ENCODE results near the gene LRFN4.
A peak's percentile ranks its signal among the peaks of the same experiment; 100 is the strongest.
"Not testable (repeated sequence)": the region's sequence is repeated elsewhere in the genome, so short reads cannot be mapped to it uniquely, and the experiment has no call there.

The LRFN4 gene

GRCh38 chr11:66856496-66857233 is at the start of gene LRFN4:
Gene LRFN4 (plus strand): TSS chr11:66857064. CDS start chr11:66857745, 681 bp downstream.
- DNase-seq: peak; percentile 30

GRCh38 chr11:66809592-66809991 is 47.3 kb upstream of the LRFN4 start:
- DNase-seq: no peak

GRCh38 chr11:66810576-66811185 is 46.2 kb upstream of the LRFN4 start:
- DNase-seq: no peak

- no peak for DNase-seq
These were observed 42.2 kb upstream of the LRFN4 start for GRCh38 chr11:66814678-66815077.

GRCh38 chr11:66815646-66816045 is 41.2 kb upstream of the LRFN4 start:
- DNase-seq: no peak

DNA sequence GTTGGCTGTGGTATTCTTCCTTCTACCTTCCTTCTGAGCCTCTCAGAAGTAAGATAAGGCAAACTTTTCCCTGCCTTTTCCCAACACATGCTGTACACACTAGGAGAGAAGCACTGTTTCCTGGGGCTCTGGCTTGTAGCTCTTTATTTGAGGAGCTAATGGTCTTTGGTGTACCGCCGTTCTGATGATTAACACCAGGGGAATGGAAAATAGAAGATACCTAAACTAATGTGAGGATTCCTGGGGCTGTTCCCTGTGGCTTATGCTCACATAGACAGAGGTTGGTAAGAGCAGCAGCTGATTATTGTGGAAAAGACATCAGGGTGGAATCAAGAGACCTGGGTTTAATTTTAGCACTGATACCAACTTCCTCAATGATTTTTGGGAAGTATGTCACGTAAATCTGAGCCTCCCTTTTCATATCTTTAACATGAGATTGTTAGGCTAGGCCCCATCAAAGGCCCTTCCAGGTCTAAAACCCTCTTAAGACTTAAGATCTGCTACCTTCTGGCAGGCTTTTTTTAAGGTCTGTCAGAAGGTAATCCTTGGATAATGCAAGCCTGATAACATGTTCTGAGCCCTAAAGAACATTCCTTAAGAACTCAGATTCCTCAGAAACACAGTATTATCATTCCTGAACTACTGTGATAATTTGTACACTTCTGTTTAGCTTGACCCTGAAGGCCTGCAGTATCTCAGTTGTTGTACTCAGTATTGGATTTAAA is 38.5 kb upstream of the LRFN4 start:
- DNase-seq: no peak

- no peak for DNase-seq
These were observed 36.5 kb upstream of the LRFN4 start for GRCh38 chr11:66820381-66820780.

DNA sequence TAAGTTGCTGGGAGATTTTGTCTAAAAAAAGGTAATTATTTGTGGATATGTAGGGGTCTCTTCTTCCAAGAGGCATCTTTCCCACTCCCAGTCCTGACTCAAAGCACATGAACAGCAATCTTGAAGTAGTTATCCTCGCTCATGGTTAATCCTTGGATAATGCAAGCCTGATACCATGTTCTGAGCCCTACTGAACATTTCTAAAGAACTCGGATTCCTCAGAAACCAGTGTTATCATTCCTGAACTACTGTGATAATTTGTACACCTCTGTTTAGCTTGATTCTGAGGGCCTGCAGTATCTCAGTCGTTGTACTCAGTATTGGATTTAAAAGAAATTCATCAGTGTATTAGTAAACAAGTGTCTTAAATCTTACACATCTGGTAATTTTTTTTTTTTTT is 36.0 kb upstream of the LRFN4 start:
- no peak for DNase-seq

DNA sequence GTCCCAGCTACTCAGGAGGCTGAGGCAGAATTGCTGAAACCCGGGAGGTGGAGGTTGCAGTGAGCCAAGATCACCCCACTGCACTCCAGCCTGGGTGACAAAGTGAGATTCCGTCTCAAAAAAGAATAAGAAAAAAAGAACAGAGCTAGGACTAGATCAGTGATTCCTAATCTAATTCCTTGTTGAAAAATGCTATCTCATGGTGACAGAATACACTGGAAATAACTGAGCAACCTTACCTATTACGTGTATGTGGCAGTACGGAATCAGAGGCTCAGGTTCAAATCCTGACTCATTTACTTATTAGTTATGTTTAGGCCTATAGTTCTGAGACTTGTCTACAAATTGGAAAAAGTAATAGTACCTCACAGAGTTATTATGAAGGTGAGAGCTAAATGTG is 33.2 kb upstream of the LRFN4 start:
- DNase-seq: no peak

DNA sequence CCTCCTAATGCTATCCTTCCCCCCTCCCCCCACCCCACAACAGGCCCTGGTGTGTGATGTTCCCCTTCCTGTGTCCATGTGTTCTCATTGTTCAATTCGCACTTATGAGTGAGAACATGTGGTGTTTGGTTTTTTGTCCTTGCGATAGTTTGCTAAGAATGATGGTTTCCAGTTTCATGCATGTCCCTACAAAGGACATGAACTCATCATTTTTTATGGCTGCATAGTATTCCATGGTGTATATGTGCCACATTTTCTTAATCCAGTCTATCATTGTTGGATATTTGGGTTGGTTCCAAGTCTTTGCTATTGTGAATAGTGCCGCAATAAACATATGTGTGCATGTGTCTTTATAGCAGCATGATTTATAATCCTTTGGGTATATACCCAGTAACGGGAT is 32.3 kb upstream of the LRFN4 start:
- DNase-seq: not testable (repeated sequence)

- no peak for DNase-seq
These were observed 22.4 kb upstream of the LRFN4 start for GRCh38 chr11:66834539-66834845.

DNA sequence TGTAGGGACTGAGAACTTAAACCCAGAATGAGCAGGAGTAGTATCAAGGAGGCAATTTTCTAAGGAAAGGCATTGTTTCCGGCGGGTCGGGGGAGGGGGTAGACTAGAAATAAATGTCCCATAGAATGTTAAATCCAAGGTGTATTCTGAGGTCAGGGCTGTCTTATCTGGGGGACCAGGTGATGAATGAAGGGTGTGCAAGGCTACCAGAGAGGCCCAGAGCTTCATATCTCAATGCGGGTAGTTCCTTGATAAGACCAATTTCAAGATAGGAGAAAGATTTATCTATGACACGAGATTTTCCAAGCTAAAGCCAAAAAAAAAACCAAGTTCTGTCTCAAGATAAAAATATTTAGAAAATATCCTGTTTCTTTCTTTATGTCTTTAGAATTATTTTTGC is 21.9 kb upstream of the LRFN4 start:
- DNase-seq: no peak

DNA sequence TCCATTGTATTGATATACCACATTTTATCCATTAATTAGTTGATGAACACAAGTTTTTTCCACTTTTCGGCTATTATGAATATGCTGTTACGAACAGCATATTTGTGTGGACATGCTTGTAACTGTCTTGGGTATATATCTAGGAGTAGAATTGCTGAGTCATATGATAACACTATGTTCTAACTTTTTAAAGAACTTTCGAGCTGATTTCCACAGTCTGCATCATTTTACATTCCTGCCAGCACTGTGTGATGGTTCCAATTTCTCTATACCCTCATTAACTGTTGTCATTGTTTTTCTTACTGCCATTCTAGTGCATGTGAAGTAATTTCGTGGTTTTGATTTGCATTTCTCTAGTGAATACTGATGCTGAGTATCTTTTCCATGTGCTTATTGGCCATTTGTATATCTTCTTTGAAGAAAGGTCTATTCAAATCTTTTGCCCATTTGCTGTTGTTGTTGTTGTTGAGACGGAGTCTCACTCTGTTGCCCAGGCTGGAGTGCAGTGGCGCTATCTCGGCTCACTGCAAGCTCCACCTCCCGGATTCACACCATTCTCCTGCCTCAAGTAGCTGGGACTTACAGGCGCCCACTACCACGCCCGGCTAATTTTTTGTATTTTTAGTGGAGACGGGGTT is 21.0 kb upstream of the LRFN4 start:
- no peak for DNase-seq

DNA sequence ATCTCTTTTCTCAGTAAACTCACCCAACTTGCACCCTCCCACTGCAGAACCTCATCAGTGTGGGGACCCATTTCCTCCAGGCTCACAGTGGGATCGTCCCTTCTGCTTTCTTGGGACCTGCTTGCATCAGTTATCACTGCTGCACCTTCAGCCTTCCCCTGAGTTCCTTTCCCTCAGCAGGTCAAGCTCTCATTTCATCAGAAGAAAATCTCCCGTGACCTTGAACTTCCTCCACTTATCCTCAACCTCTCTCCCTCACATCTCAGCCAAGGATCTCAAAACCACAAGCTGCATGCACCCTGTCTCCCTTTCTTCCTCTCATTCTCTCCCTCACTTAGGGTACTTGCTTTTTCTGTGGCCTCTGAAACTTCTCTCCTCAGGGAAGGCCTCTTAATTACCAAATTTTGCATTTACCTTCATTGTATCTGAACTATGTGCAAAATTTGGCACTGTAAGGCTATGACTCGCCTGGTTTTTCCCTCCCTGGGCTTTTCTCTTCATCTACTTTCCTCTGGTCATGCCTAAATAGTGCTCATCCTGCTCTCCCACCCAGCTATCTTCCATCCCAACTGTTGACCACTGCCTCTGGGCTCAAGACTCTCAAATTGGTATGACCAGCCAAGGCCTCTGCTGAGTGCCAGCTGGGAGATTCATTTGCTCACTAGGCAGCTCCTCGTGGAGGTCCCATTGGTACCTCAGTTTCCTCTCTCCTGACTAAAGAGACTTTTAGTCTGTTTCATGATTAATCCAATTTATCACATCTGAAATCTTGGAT is 16.4 kb upstream of the LRFN4 start:
- DNase-seq: no peak

DNA sequence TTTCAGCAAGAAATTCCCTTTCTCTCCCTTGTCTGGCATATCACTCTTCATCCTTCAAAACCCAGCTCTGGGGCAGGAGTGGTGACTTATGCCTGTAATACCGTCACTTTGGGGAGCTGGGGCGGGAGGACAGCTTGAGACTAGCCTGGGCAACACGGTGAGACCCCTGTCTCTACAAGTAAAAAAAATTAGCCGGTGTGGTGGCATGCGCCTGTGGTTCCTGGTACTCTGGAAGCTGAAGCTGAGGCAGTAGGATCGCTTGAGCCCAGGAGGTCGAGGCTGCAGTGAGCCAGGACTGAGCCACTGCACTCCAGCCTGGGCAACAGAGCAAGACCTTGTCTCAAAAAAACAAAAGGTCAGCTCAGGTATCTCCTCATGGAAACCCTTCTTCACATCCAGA is 15.0 kb upstream of the LRFN4 start:
- DNase-seq: no peak

- DNase-seq: no peak
These were observed 14.4 kb upstream of the LRFN4 start for GRCh38 chr11:66842501-66842895.

DNA sequence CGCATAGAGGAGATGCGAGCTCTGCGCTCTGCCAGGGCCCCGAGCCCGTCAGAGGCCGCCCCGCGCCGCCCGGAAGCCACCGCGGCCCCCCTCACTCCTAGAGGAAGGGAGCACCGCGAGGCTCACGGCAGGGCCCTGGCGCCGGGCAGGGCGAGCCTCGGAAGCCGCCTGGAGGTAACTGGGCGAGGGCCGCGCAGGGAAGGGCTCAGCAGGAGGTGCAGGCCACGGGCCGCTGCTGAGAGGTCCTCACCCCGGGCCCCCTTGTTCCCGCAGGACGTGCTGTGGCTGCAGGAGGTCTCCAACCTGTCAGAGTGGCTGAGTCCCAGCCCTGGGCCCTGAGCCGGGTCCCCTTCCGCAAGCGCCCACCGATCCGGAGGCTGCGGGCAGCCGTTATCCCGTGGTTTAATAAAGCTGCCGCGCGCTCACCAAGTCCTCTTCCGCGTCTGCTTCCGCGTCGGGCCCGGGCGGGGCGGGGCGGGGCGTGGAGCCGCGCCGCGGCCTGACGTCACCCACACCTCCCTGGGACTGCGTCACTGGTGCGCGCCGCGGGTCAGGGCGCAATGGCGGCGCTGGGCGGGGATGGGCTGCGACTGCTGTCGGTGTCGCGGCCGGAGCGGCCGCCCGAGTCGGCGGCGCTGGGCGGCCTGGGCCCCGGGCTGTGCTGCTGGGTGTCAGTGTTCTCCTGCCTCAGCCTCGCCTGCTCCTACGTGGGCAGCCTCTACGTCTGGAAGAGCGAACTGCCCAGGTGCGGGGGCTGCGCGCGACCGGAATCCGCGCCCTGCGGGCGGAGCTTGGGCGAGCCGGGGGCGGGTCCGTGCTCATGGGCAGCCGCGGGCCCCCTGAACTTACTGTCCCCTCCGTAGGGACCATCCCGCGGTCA is 13.7 kb upstream of the LRFN4 start, which contains the start of gene RCE1:
TSS of gene RCE1 (plus strand) at position 546 of the 880 bp plus-strand sequence. CDS start at position 561, 15 bp downstream.
- peak; percentile 88 for DNase-seq

GRCh38 chr11:66843776-66844495 is 12.9 kb upstream of the LRFN4 start:
- no peak for DNase-seq

DNA sequence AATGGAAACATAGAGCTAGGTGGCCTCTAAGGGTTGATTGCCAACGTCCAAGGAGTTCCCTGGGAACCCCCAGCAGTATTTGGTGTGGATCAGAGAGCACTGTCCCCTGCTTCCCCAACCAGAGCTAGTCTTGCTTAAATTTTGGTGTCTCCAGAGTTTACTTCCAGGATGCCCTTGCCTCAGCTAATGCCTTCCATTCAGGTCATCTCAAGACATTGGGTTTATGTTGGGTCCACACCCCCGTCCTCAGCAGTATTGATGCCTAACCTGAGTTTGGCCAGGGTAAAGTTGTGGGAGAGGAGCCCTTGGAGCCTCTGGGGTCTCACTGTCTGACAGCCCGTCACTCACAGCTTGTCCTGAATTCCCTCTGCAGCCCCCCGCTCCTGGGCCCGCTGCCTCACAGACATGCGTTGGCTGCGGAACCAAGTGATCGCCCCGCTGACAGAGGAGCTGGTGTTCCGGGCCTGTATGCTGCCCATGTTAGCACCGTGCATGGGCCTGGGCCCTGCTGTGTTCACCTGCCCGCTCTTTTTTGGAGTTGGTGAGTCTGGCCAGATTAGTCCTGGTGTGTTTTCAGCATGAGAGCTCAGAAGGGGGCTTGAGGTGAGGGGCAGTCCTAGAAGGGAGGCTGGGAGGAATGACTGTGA is 12.2 kb upstream of the LRFN4 start:
- DNase-seq: no peak

- no peak for DNase-seq
These were observed 11.6 kb upstream of the LRFN4 start for GRCh38 chr11:66845143-66845875.

All from stimulated activated CD4-positive, alpha-beta T cell treated with anti-CD3 and anti-CD28 coated beads, Interleukin-12 subunit alpha, Interleukin-12 subunit beta, amount 100 ng/mL, for 4 hours (primary cell).